ENCODE data around the gene COL23A1.

The COL23A1 gene

GRCh38 chr5:178325679-178326373, 264.4 kb downstream of the COL23A1 start:
- Histone ChIP-seq H3K18ac (ENCODE audit: low read length) (no peak overlapping the region), H2BK5ac (ENCODE audit: low read length) (no peak overlapping the region), H3K4me1 (ENCODE audit: control insufficient read depth, low read depth, low read length) (no peaks in the 10 kb centered on the region), H3K79me2 (ENCODE audit: control insufficient read depth, insufficient read depth, low read length) (no peaks in the 10 kb centered on the region), H2AK5ac (ENCODE audit: low read length) (no peak overlapping the region), H3K27me3 (ENCODE audit: insufficient read depth, low read length, poor library complexity) (no peaks in the 10 kb centered on the region), H3K36me3 (ENCODE audit: control insufficient read depth, insufficient read depth, low read length) (no peaks in the 10 kb centered on the region), H3K79me1 (ENCODE audit: low read length) (no peaks in the 10 kb centered on the region), H3K9ac (ENCODE audit: low read length) (no peak overlapping the region), H2BK120ac (ENCODE audit: low read depth, low read length) (no peak overlapping the region), H3K4ac (ENCODE audit: low read depth, low read length) (no peak overlapping the region), H3K27ac (ENCODE audit: low read depth, low read length) (no peak overlapping the region), H4K8ac (ENCODE audit: low read depth, low read length) (no peak overlapping the region), H3K56ac (ENCODE audit: low read length) (no peak overlapping the region), H3K4me3 (ENCODE audit: low read length) (no peak overlapping the region), H2BK15ac (replicated peaks; ENCODE audit: low read depth) (no peak overlapping the region), H4K5ac (ENCODE audit: low read length) (no peak overlapping the region), H3K4me2 (ENCODE audit: low read length) (no peak overlapping the region), H3K23ac (ENCODE audit: low read length) (no peak overlapping the region)
- no CpG with 5 or more reads among the region's 20 CpGs for WGBS (ENCODE audit: extremely low coverage, insufficient coverage, low lambda C conversion rate)
- DNase-seq: no peak

DNA sequence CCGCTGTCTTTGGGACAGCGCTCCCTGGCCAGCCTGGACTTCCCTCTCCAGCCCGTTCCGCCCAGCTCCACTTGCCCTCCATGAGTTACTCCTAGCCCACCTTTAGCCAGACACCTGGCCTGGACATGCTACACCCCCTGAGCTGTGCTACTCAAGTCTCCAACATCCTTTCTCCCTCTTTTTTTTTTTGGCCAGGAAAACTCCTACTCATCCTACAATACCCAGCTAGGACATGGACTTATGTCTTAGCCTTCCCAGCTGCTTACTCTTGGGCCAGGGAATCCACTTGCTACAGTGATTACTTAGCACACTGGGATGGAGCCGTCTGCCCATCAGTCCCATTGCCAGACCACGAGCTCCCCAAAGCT, 264.9 kb downstream of the COL23A1 start:
- WGBS (ENCODE audit: extremely low coverage, insufficient coverage, low lambda C conversion rate): no CpG with 5 or more reads among the region's 6 CpGs
- no peak for DNase-seq

GRCh38 chr5:178324481-178325310, 265.5 kb downstream of the COL23A1 start:
- Histone ChIP-seq H3K4me3 (ENCODE audit: low read length) (no peak overlapping the region), H2AK5ac (ENCODE audit: low read length) (no peak overlapping the region), H3K4me1 (ENCODE audit: control insufficient read depth, low read depth, low read length) (no peaks in the 10 kb centered on the region), H3K4me2 (ENCODE audit: low read length) (no peak overlapping the region), H3K4ac (ENCODE audit: low read depth, low read length) (no peak overlapping the region), H3K79me2 (ENCODE audit: control insufficient read depth, insufficient read depth, low read length) (no peaks in the 10 kb centered on the region), H3K9ac (ENCODE audit: low read length) (no peak overlapping the region), H2BK120ac (ENCODE audit: low read depth, low read length) (no peak overlapping the region), H3K36me3 (ENCODE audit: control insufficient read depth, insufficient read depth, low read length) (no peaks in the 10 kb centered on the region), H3K23ac (ENCODE audit: low read length) (no peak overlapping the region), H3K56ac (ENCODE audit: low read length) (no peak overlapping the region), H3K79me1 (ENCODE audit: low read length) (no peaks in the 10 kb centered on the region), H4K5ac (ENCODE audit: low read length) (no peak overlapping the region), H3K27ac (ENCODE audit: low read depth, low read length) (no peak overlapping the region), H2BK15ac (replicated peaks; ENCODE audit: low read depth) (no peak overlapping the region), H4K8ac (ENCODE audit: low read depth, low read length) (no peak overlapping the region), H3K18ac (ENCODE audit: low read length) (no peak overlapping the region), H3K27me3 (ENCODE audit: insufficient read depth, low read length, poor library complexity) (no peaks in the 10 kb centered on the region), H2BK5ac (ENCODE audit: low read length) (no peak overlapping the region)
- WGBS (ENCODE audit: extremely low coverage, insufficient coverage, low lambda C conversion rate): no CpG with 5 or more reads among the region's 31 CpGs
- no peak for DNase-seq

More for the DNA sequence above, 264.9 kb downstream of the COL23A1 start:
- Histone ChIP-seq H3K18ac (ENCODE audit: low read length) (no peak overlapping the region), H3K23ac (ENCODE audit: low read length) (no peak overlapping the region), H3K79me1 (ENCODE audit: low read length) (no peaks in the 10 kb centered on the region), H3K36me3 (ENCODE audit: control insufficient read depth, insufficient read depth, low read length) (no peaks in the 10 kb centered on the region), H2BK120ac (ENCODE audit: low read depth, low read length) (no peak overlapping the region), H3K4me2 (ENCODE audit: low read length) (no peak overlapping the region), H3K9ac (ENCODE audit: low read length) (no peak overlapping the region), H2BK15ac (replicated peaks; ENCODE audit: low read depth) (no peak overlapping the region), H3K27ac (ENCODE audit: low read depth, low read length) (no peak overlapping the region), H3K27me3 (ENCODE audit: insufficient read depth, low read length, poor library complexity) (no peaks in the 10 kb centered on the region), H3K4ac (ENCODE audit: low read depth, low read length) (no peak overlapping the region), H2AK5ac (ENCODE audit: low read length) (no peak overlapping the region), H4K5ac (ENCODE audit: low read length) (no peak overlapping the region), H4K8ac (ENCODE audit: low read depth, low read length) (no peak overlapping the region), H3K56ac (ENCODE audit: low read length) (no peak overlapping the region), H3K4me3 (ENCODE audit: low read length) (no peak overlapping the region), H3K79me2 (ENCODE audit: control insufficient read depth, insufficient read depth, low read length) (no peaks in the 10 kb centered on the region), H2BK5ac (ENCODE audit: low read length) (no peak overlapping the region), H3K4me1 (ENCODE audit: control insufficient read depth, low read depth, low read length) (no peaks in the 10 kb centered on the region)

DNA sequence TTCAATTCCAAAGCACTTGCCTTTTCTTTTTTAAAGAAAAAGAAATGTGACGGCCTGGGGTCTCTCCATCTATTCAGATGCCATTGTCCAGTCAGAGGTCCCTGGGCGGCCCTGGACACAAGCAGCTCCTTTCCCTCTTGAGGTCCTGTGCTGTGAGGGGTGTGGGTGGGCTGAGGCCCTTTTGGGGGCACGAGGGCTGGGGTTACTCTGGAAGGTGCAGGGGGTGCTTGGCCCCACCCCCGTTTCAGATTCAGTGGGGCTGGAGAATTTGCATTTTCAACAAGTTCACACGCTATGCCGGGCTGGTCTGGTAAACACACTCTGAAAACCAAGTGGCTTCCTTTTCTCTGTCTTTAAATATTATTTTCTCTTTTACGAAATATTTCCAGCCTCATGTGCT, 266.2 kb downstream of the COL23A1 start:
- DNase-seq: no peak
- no peak overlapping the region for H3K9ac ChIP-seq (ENCODE audit: low read length)
- H3K4me1 ChIP-seq (ENCODE audit: control insufficient read depth, low read depth, low read length): no peaks in the 10 kb centered on the region
- no CpG with 5 or more reads among the region's 7 CpGs for WGBS (ENCODE audit: extremely low coverage, insufficient coverage, low lambda C conversion rate)
- no peak overlapping the region for H3K18ac ChIP-seq (ENCODE audit: low read length)
- no peak overlapping the region for H3K56ac ChIP-seq (ENCODE audit: low read length)
- H2BK5ac ChIP-seq (ENCODE audit: low read length): no peak overlapping the region
- H4K5ac ChIP-seq (ENCODE audit: low read length): no peak overlapping the region
- no peak overlapping the region for H3K27ac ChIP-seq (ENCODE audit: low read depth, low read length)
- no peak overlapping the region for H3K23ac ChIP-seq (ENCODE audit: low read length)
- no peak overlapping the region for H2BK120ac ChIP-seq (ENCODE audit: low read depth, low read length)
- H3K4ac ChIP-seq (ENCODE audit: low read depth, low read length): no peak overlapping the region
- H4K8ac ChIP-seq (ENCODE audit: low read depth, low read length): no peak overlapping the region
- H3K4me2 ChIP-seq (ENCODE audit: low read length): no peak overlapping the region
- H3K4me3 ChIP-seq (ENCODE audit: low read length): no peak overlapping the region
- no peaks in the 10 kb centered on the region for H3K79me2 ChIP-seq (ENCODE audit: control insufficient read depth, insufficient read depth, low read length)
- H3K27me3 ChIP-seq (ENCODE audit: insufficient read depth, low read length, poor library complexity): no peaks in the 10 kb centered on the region
- no peak overlapping the region for H2AK5ac ChIP-seq (ENCODE audit: low read length)
- H3K36me3 ChIP-seq (ENCODE audit: control insufficient read depth, insufficient read depth, low read length): no peaks in the 10 kb centered on the region
- H2BK15ac ChIP-seq (replicated peaks; ENCODE audit: low read depth): no peak overlapping the region
- H3K79me1 ChIP-seq (ENCODE audit: low read length): no peaks in the 10 kb centered on the region

DNA sequence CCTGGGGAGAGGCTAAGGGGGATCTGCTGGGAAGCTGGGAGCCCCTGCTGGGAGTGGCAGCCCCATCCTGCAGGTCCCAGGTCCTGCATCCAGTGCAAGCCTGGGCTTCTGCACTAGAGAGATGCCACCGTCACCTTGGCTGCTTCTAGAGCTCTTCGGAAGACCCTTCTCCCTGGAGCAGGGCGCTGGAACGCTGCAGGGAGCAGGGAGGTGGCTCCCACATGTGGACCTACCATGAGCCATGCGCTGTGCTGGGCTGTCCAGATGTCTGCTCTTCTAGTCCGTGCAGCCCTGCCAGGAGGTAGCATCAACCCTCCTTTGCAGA, 266.7 kb downstream of the COL23A1 start:
- Histone ChIP-seq H3K4me2 (ENCODE audit: low read length) (no peak overlapping the region), H3K23ac (ENCODE audit: low read length) (no peak overlapping the region), H2BK5ac (ENCODE audit: low read length) (no peak overlapping the region), H3K27me3 (ENCODE audit: insufficient read depth, low read length, poor library complexity) (no peaks in the 10 kb centered on the region), H3K18ac (ENCODE audit: low read length) (no peak overlapping the region), H3K56ac (ENCODE audit: low read length) (no peak overlapping the region), H3K4ac (ENCODE audit: low read depth, low read length) (no peak overlapping the region), H3K9ac (ENCODE audit: low read length) (no peak overlapping the region), H2BK120ac (ENCODE audit: low read depth, low read length) (no peak overlapping the region), H3K36me3 (ENCODE audit: control insufficient read depth, insufficient read depth, low read length) (no peaks in the 10 kb centered on the region), H3K79me2 (ENCODE audit: control insufficient read depth, insufficient read depth, low read length) (no peaks in the 10 kb centered on the region), H3K4me3 (ENCODE audit: low read length) (no peak overlapping the region), H4K5ac (ENCODE audit: low read length) (no peak overlapping the region), H3K27ac (ENCODE audit: low read depth, low read length) (no peak overlapping the region), H4K8ac (ENCODE audit: low read depth, low read length) (no peak overlapping the region), H3K4me1 (ENCODE audit: control insufficient read depth, low read depth, low read length) (no peaks in the 10 kb centered on the region), H3K79me1 (ENCODE audit: low read length) (no peaks in the 10 kb centered on the region), H2BK15ac (replicated peaks; ENCODE audit: low read depth) (no peak overlapping the region), H2AK5ac (ENCODE audit: low read length) (no peak overlapping the region)
- no peak for DNase-seq
- no CpG with 5 or more reads among the region's 6 CpGs for WGBS (ENCODE audit: extremely low coverage, insufficient coverage, low lambda C conversion rate)

Data from mesendoderm (in vitro differentiated cells).